Gastroesophageal sphincter (tissue), 3 donors: Measurements from ENCODE around the gene KIRREL3.

Experiments used
- CTCF ChIP-seq, 4 experiments: fragments of 200-600 bp in 2 of 4; fragments of 450-650 bp in 2 of 4; sonication (generic) in 1 of 4; IDR thresholded peaks; one replicate each; pipeline ENCODE4 v1.5.1; 2017 to 2019; ENCODE audit warnings: antibody characterized with exemption in 4 of 4, mild to moderate bottlenecking in 2 of 4, moderate library complexity in 2 of 4
- POLR2A ChIP-seq, 2 donors: fragments of 450-650 bp; IDR thresholded peaks; one replicate each; pipeline ENCODE4 v1.6.1; 2017; ENCODE audit warnings: antibody characterized with exemption in 2 of 2, mild to moderate bottlenecking in 2 of 2, moderate library complexity in 1 of 2

- TF ChIP-seq CTCF (IDR thresholded peaks at IDR 0.05) = no peak
- no peak for TF ChIP-seq POLR2A (IDR thresholded peaks at IDR 0.05)
These were observed 267.6 kb downstream of the KIRREL3 start for GRCh38 chr11:126732981-126733380.
